Stimulated activated CD4-positive, alpha-beta T cell treated with anti-CD3 and anti-CD28 coated beads, Interleukin-12 subunit alpha, Interleukin-12 subunit beta, amount 100 ng/mL, for 24 hours (primary cell): Measurements from ENCODE around the gene SERP1.
A peak's percentile ranks its signal among the peaks of the same experiment; 100 is the strongest.

ENCODE experiments used
- DNase-seq, 2 experiments: peaks; one replicate each; pipeline ENCODE4 v3.0.0-alpha.2; 2020; ENCODE audit warnings: low read depth in 2 of 2

The SERP1 gene

GRCh38 chr3:150546226-150547044 is at the start of gene SERP1, which contains the start of gene EIF2A:
TSS of gene SERP1 (minus strand) at chr3:150546496. CDS start at chr3:150546135, 361 bp downstream.
TSS of gene EIF2A (plus strand) at chr3:150546787. CDS start at chr3:150546803, 16 bp downstream.
- DNase-seq: peak; percentile 97 to 100

GRCh38 chr3:150594150-150594549 is 47.9 kb upstream of the SERP1 start:
- DNase-seq: no peak

- no peak for DNase-seq
Measured at GRCh38 chr3:150589759-150590158, 43.5 kb upstream of the SERP1 start.

- no peak for DNase-seq
Measured at GRCh38 chr3:150588027-150588830, 41.9 kb upstream of the SERP1 start.

GRCh38 chr3:150583028-150583427 is 36.7 kb upstream of the SERP1 start:
- no peak for DNase-seq

GRCh38 chr3:150582620-150583019 is 36.3 kb upstream of the SERP1 start:
- DNase-seq: no peak

- no peak for DNase-seq
Measured at GRCh38 chr3:150581174-150581573, 34.9 kb upstream of the SERP1 start.

GRCh38 chr3:150577855-150578254 is 31.6 kb upstream of the SERP1 start:
- DNase-seq: no peak

- no peak for DNase-seq
Measured at GRCh38 chr3:150567328-150567727, 21.0 kb upstream of the SERP1 start.

- no peak for DNase-seq
Measured at GRCh38 chr3:150564243-150564642, 17.9 kb upstream of the SERP1 start.

GRCh38 chr3:150557725-150558124 is 11.4 kb upstream of the SERP1 start:
- no peak for DNase-seq

- no peak for DNase-seq
Measured at GRCh38 chr3:150556792-150557191, 10.5 kb upstream of the SERP1 start.

GRCh38 chr3:150555859-150556436 is 9.7 kb upstream of the SERP1 start:
- DNase-seq: no peak

- no peak for DNase-seq
Measured at GRCh38 chr3:150547045-150547741, 897 bp upstream of the SERP1 start.

GRCh38 chr3:150545419-150546225 is 674 bp downstream of the SERP1 start:
- peak; percentile 11 to 17 for DNase-seq

GRCh38 chr3:150544726-150545125 is 1.6 kb downstream of the SERP1 start:
- DNase-seq: no peak

- no peak for DNase-seq
Measured at GRCh38 chr3:150544041-150544440, 2.3 kb downstream of the SERP1 start.

GRCh38 chr3:150543531-150543930 is 2.8 kb downstream of the SERP1 start:
- DNase-seq: no peak

GRCh38 chr3:150543128-150543527 is 3.2 kb downstream of the SERP1 start:
- no peak for DNase-seq

GRCh38 chr3:150540991-150541390 is 5.3 kb downstream of the SERP1 start:
- no peak for DNase-seq

- DNase-seq: no peak
Measured at GRCh38 chr3:150540297-150540696, 6.0 kb downstream of the SERP1 start.
